T47D (cell line): ENCODE results near the gene FADS6.
"Not testable (repeated sequence)": the region's sequence is repeated elsewhere in the genome, so short reads cannot be mapped to it uniquely, and the experiment has no call there.

Experiments
- DNase-seq, 2 experiments: peaks; one replicate each; pipeline versions ENCODE4 v3.0.0 to v3.0.0-alpha.2; 2011 to 2012; ENCODE audit warnings: low read depth in 1 of 2, low spot score in 1 of 2
- JUND ChIP-seq: IDR thresholded peaks from 2 replicates; pipeline ENCODE4 v1.6.1; 2012; ENCODE audit warnings: low read depth
- in situ Hi-C: cut with HindIII; loops from 2 replicates; pipeline ENCODE4 v1.10.0; 2016; ENCODE audit warnings: low sequenced_read_pairs, low pct_unique_long_range_greater_than_20kb

The FADS6 gene

GRCh38 chr17:74916136-74916850 lies 22.9 kb upstream of the FADS6 start:
- TF ChIP-seq JUND: no peak
- in situ Hi-C loops: no loop called here
- no peak for DNase-seq

DNA sequence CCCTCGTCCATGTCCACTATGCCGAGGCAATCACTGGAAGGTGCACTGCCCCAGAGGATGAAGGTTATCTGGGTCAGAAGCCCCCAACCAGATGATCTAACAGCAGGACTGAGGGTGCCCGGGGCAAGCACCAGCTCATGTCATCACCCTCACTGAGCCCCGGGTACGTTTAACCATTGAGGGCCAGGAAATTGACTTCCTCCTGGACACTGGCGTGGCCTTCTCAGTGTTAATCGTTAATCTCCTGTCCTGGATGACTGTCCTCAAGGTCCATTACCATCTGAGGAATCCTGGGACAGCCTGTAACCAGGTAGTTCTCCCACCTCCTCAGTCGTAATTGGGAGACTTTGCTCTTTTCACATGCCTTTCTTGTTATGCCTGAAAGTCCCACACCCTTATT lies 18.0 kb upstream of the FADS6 start:
- DNase-seq, in situ Hi-C loops: not testable (repeated sequence)

- in situ Hi-C loops, DNase-seq: not testable (repeated sequence)
Observed at GRCh38 chr17:74909097-74909496, 15.7 kb upstream of the FADS6 start.

GRCh38 chr17:74907012-74907411 lies 13.6 kb upstream of the FADS6 start:
- in situ Hi-C loops: no loop called here
- DNase-seq: no peak
- TF ChIP-seq JUND: no peak

- peak in 1 of 2 experiments; percentile 23 for DNase-seq
- in situ Hi-C loops: not testable (repeated sequence)
Observed at GRCh38 chr17:74906214-74906793, 12.9 kb upstream of the FADS6 start.

DNA sequence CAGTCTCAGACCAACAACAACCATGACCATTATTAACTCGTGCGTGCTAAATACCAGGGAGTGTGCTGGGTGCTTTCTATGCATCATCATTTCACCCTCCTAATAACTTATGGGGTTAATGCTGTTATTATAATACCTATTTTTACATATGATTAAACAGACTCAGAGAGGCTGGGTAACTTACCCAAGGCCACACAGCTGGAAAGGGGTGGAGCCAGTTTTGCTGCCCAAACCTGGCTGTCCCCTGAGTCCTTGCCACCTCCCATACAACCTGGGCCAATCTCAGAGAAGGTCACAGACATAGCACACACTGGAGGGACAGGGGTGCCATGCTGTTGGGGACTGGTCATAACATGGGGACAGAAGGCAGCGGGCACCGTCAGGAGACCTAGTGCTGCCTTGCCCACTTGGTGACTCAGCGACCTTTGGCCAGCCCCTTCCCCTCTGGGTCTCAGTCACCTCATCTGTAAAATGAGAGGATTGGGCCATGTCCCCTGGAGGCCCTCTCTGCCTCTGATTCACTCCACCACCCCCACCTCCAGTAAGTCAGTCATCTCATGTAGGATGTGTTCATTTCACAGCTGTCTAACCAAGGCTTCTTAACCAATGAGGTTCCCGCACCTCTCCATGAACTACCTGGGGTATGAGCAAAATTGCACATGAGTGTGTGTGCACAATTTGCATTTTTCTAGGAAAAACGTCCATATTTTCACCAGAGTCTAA lies 11.4 kb upstream of the FADS6 start:
- no peak for TF ChIP-seq JUND
- no peak for DNase-seq
- in situ Hi-C loops: no loop called here

DNA sequence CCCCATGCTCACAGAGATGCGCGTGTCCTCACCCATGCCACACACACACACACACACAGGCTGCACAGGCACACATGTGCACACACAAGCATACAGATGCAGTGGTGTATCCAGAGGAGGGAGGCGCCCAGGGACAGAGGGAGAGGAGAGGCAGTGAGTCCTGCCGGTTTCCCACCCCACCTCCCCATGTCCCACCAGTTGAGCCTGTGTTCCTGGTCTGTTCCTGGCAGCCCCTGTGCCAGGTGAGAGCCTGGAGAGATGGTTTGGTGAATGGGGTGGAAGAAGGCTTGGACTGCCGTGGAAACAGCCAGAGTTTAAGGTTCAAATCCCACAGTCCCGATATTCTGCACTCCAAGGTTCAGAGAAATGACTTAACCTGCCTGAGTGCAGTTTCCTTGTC lies 10.2 kb upstream of the FADS6 start:
- in situ Hi-C loops: no loop called here
- DNase-seq: no peak
- no peak for TF ChIP-seq JUND

- no peak for TF ChIP-seq JUND
- in situ Hi-C loops: no loop called here
- no peak for DNase-seq
Observed at GRCh38 chr17:74903034-74903433, 9.6 kb upstream of the FADS6 start.

DNA sequence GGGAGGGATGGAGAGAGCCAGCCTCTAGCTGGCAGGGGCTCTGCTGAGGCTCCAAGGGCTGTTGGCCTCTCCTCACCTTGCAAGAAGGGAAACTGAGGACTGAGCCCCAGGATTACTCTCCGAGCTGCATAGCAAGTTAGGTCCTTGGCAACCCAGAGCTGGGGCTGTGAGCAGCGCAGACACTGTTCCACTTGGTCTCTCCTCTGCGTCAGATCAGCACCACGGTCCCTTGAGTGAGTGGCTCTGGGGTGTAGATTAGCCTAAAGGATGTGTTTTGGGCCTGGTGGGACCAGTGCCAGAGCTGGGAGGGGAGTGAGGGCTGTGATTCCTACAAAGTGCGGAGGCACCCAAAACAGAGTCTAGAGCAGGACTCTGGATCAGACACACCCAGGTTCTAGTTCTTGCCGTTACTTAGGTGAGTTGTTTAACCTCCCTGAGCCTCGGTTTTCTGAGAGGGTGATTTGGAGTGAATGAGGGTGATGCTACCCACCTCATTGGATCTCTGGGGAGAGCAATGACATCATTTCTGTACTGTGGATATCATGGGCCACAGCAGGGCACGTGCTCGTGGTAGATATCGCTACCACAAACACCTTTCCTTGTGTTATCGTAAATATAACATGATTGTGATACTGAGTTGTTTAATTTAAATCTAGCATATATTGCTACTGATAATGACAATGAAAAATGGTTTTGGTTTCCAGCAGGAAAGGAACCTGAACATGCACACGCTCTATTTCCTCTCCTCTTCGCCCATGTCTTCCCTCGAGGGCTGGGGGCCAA lies 8.1 kb upstream of the FADS6 start:
- no peak for DNase-seq
- in situ Hi-C loops: no loop called here
- TF ChIP-seq JUND: no peak

GRCh38 chr17:74900208-74900607 lies 6.8 kb upstream of the FADS6 start:
- in situ Hi-C loops: no loop called here
- peak in 1 of 2 experiments; percentile 56 for DNase-seq
- TF ChIP-seq JUND: no peak

DNA sequence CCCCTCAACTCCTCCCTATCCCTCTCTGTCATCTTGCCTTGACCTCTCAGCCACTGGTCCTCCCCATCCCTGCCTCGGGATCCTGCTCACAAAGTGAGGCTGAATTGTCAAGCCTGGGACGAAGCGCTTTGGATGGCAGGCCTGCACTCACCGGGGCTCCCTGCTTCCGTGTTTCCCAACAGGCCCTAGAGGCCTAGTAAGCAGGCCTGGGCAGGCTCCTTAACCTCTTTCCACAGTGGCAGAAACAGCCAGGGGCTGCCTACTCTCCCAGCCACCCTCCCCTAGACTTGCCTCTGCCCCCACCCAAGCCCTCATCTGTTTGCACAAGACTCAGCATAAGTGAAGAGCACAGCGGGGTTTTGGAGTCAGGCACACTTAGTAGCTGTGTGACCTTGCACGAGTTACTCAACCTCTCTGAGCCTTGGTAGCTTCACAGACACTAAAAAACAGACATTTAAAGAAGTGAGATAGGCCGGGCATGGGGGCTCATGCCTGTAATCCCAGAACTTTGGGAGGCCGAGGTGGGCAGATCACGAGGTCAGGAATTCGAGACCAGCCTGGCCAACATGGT lies 5.0 kb upstream of the FADS6 start:
- DNase-seq: no peak
- in situ Hi-C loops: no loop called here
- TF ChIP-seq JUND: no peak

DNA sequence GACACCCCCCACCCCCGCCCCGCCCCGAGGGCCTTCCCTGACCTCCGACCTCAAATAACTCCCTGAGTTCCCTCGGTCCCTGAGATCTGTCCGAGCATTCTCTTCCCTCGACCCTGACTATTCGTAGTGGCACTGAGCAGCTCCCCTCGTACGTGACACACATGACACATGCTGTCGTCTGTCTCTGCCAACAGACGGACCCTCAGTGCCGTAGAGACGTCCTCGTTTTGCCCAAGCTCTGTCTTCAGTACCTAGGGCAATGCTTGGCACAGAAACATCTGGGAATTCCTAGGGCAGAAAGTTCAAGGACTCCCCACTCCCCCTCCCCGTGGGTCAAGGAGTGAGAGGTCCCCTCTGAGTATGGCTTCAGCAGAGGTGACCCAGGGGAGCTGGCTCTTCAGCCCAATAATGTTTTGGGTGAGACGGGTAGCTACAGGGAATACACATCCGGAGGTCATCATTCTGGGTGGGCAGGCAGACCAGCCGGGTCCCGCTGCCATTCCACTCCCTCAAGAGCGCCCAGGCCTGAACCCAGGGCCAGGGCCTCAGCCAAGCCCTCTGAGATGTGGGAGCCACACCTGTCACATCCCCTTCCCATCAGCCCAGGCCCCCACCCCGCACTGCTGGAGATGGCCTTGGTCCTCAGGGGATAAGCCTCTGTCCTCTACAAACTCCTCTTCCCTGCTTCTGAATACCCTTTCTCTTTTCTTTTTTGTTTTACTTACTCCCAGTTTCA lies 671 bp upstream of the FADS6 start:
- in situ Hi-C loops: no loop called here
- no peak for TF ChIP-seq JUND
- no peak for DNase-seq
